ENCODE results near the gene PARD3B.

PARD3B gene

GRCh38 chr2:205610437-205610836 is 1065.2 kb downstream of the PARD3B start:
- H3K9me2 ChIP-seq (replicated peaks; ENCODE audit: control insufficient read depth, low read length) = no peaks in the 10 kb centered on the region
- H3K4me1 ChIP-seq (ENCODE audit: control insufficient read depth, low read length) = no peaks in the 10 kb centered on the region
- no peaks in the 10 kb centered on the region for H3F3A ChIP-seq (ENCODE audit: control insufficient read depth, insufficient read depth)
- H4K20me1 ChIP-seq (ENCODE audit: control insufficient read depth, insufficient read depth, low read depth, low read length) = no peaks in the 10 kb centered on the region
- no peak overlapping the region for H3K27ac ChIP-seq (ENCODE audit: low read depth, low read length)
- no peak overlapping the region for H3K4me3 ChIP-seq (ENCODE audit: low read length)
- TF ChIP-seq CTCF (IDR thresholded peaks at IDR 0.05; ENCODE audit: low read depth, low read length, poor library complexity, severe bottlenecking) (no peak), EZH2phosphoT487 (IDR thresholded peaks at IDR 0.05; ENCODE audit: borderline replicate concordance, low read length) (no peak)
- H3K27me3 ChIP-seq (ENCODE audit: control insufficient read depth, low read length) = no peaks in the 10 kb centered on the region; the same call in 1 of the 2 replicates
- no peaks in the 10 kb centered on the region for H3K36me3 ChIP-seq (ENCODE audit: control insufficient read depth, low read length)
- no peaks in the 10 kb centered on the region for H3K9me3 ChIP-seq (ENCODE audit: control insufficient read depth, insufficient read depth, low read length)
- no peak overlapping the region for H3K4me2 ChIP-seq (ENCODE audit: low read length)
- no peaks in the 10 kb centered on the region for H3K79me2 ChIP-seq (ENCODE audit: control insufficient read depth, low read length)

- H3K9me2 ChIP-seq (replicated peaks; ENCODE audit: control insufficient read depth, low read length) = no peaks in the 10 kb centered on the region
- H3K4me2 ChIP-seq (ENCODE audit: low read length) = no peak overlapping the region
- H3K36me3 ChIP-seq (ENCODE audit: control insufficient read depth, low read length) = no peaks in the 10 kb centered on the region
- no peaks in the 10 kb centered on the region for H3K9me3 ChIP-seq (ENCODE audit: control insufficient read depth, insufficient read depth, low read length)
- H3K27ac ChIP-seq (ENCODE audit: low read depth, low read length) = no peak overlapping the region
- no peaks in the 10 kb centered on the region for H3F3A ChIP-seq (ENCODE audit: control insufficient read depth, insufficient read depth)
- H3K4me1 ChIP-seq (ENCODE audit: control insufficient read depth, low read length) = no peaks in the 10 kb centered on the region
- H3K4me3 ChIP-seq (ENCODE audit: low read length) = no peak overlapping the region
- H3K27me3 ChIP-seq (ENCODE audit: control insufficient read depth, low read length) = no peaks in the 10 kb centered on the region; the same call in 1 of the 2 replicates
- H3K79me2 ChIP-seq (ENCODE audit: control insufficient read depth, low read length) = no peaks in the 10 kb centered on the region
- no peaks in the 10 kb centered on the region for H4K20me1 ChIP-seq (ENCODE audit: control insufficient read depth, insufficient read depth, low read depth, low read length)
- TF ChIP-seq EZH2phosphoT487 (IDR thresholded peaks at IDR 0.05; ENCODE audit: borderline replicate concordance, low read length) (no peak), CTCF (IDR thresholded peaks at IDR 0.05; ENCODE audit: low read depth, low read length, poor library complexity, severe bottlenecking) (no peak)
Observed at GRCh38 chr2:205612636-205613035, 1067.4 kb downstream of the PARD3B start.

GRCh38 chr2:205613970-205614559 is 1068.8 kb downstream of the PARD3B start:
- H3K4me2 ChIP-seq (ENCODE audit: low read length) = no peak overlapping the region
- no peaks in the 10 kb centered on the region; the same call in 1 of the 2 replicates for H3K27me3 ChIP-seq (ENCODE audit: control insufficient read depth, low read length)
- H3K27ac ChIP-seq (ENCODE audit: low read depth, low read length) = no peak overlapping the region
- TF ChIP-seq EZH2phosphoT487 (IDR thresholded peaks at IDR 0.05; ENCODE audit: borderline replicate concordance, low read length) (no peak), CTCF (IDR thresholded peaks at IDR 0.05; ENCODE audit: low read depth, low read length, poor library complexity, severe bottlenecking) (no peak)
- H3F3A ChIP-seq (ENCODE audit: control insufficient read depth, insufficient read depth) = no peaks in the 10 kb centered on the region
- no peaks in the 10 kb centered on the region for H3K36me3 ChIP-seq (ENCODE audit: control insufficient read depth, low read length)
- H3K4me3 ChIP-seq (ENCODE audit: low read length) = no peak overlapping the region
- H3K79me2 ChIP-seq (ENCODE audit: control insufficient read depth, low read length) = no peaks in the 10 kb centered on the region
- no peaks in the 10 kb centered on the region for H3K4me1 ChIP-seq (ENCODE audit: control insufficient read depth, low read length)
- no peaks in the 10 kb centered on the region for H3K9me3 ChIP-seq (ENCODE audit: control insufficient read depth, insufficient read depth, low read length)
- H4K20me1 ChIP-seq (ENCODE audit: control insufficient read depth, insufficient read depth, low read depth, low read length) = no peaks in the 10 kb centered on the region
- no peaks in the 10 kb centered on the region for H3K9me2 ChIP-seq (replicated peaks; ENCODE audit: control insufficient read depth, low read length)
